A549 treated with GW870086 at 1 μM for 4 hours (cell line): ENCODE results near the gene PGD. TPM values are rescaled to one million over a fixed set of nuclear protein-coding genes. Genes with fewer than 3 reads are reported as not detected.

Experiments used
- total RNA-seq: library from RNA; stranded (reverse); fragments of 200-300 nt; extraction: Qiagen RNA extraction; gene quantifications from 5 replicates; pipeline ENCODE4 v1.2.3, GENCODE V29; 2022; ENCODE audit warnings: low read depth

Gene PGD
- 1,032 to 1,158 TPM (median 1,088 TPM) in 5 replicates for total RNA-seq

GRCh38 chr1:10398734-10399443, at the start of gene PGD:
PGD (plus strand) TSS chr1:10399064; CDS start chr1:10399118, 54 bp downstream.

GRCh38 chr1:10430216-10431069, 31.6 kb downstream of the PGD start, which contains the start of gene CENPS:
CENPS (plus strand) TSS chr1:10430433; CDS start chr1:10430518, 85 bp downstream.

GRCh38 chr1:10449751-10450150, 50.9 kb downstream of the PGD start, which contains the start of gene CORT:
CORT (plus strand) TSS chr1:10450031; CDS start chr1:10450224, 193 bp downstream.

Other genes starting within 250 kb of the PGD start
- 9.5 to 15.2 TPM (median 13.0 TPM) in 5 replicates for gene KIF1B, start 188.5 kb upstream of the PGD start, total RNA-seq
- 26.5 to 32.5 TPM (median 28.9 TPM) in 5 replicates for gene CENPS, start 31.4 kb downstream of the PGD start, total RNA-seq
- 0.16 to 0.19 TPM in 2 of 5 replicates, not detected in the others for gene CORT, start 51.0 kb downstream of the PGD start, total RNA-seq
- 22.1 to 26.2 TPM (median 23.9 TPM) in 5 replicates for gene DFFA, start 73.5 kb downstream of the PGD start, total RNA-seq
- 12.8 to 15.5 TPM (median 14.6 TPM) in 5 replicates for gene PEX14, start 75.9 kb downstream of the PGD start, total RNA-seq